Brain pericyte (primary cell): ENCODE results near the gene KIF5C.

Source experiments
- DNase-seq: peaks from one replicate; pipeline ENCODE4 v3.0.0-alpha.2; 2012; ENCODE audit warnings: low read depth, low spot score

The KIF5C gene

GRCh38 chr2:149040451-149040850 is 165.4 kb downstream of the KIF5C start:
- DNase-seq = no peak

DNA sequence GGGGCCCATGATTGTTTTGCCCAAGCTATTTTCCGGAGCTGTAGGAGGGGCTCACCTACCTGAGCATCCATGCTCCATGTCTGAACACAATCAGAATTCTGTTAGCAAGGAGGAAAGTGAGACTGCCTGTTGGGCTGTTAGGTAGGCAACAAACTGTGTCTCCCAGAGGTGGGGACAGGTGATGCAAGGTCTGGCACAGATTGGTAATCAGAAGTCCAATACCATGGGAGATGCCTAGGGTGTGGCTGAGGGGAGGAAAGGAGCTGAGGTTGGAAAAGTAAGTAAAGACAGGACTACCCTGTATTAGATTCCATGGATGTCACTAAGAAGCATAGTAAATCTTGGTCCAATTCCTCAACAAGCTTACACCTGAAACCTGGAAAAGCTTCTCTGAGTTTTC is 166.5 kb downstream of the KIF5C start:
- no peak for DNase-seq

DNA sequence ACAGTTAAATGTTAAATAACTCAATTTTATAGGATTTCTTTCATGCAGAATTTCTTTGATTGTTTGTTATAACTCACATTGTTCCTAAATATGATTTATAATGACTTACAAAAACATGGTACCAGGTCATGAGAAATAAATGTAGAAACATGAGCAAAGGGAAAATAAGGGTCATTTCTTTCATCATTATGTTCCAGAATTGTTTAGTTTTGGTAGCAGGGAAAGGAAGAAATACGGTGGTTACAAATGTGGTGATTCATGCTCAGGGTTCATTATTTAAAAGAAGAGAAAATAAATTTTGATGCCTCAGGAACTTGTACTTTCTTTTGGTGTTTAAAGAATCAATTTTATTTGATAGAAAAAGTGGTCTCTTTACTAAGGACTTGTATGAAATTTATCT is 167.9 kb downstream of the KIF5C start:
- DNase-seq = no peak

- no peak for DNase-seq
These were observed 169.5 kb downstream of the KIF5C start for GRCh38 chr2:149044500-149044899.

GRCh38 chr2:149047118-149047517 is 172.1 kb downstream of the KIF5C start:
- DNase-seq = no peak

DNA sequence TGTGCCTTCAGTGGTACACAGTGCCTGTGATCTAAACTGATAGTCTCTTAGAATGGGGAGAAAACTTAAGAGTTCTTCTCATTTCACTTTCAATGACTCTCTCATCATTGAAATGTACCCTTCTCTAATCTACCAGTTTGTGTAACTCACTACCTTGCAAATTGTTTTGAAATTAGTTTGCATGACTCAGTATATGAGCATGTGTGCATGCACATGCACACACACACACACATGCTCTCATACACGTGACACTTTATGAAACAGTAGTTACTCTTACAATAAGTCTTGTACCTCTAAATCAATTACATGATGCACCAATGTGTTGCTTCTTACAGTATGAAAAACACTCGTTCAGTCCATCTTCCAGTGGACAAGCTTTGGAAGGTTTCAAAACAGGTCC is 174.1 kb downstream of the KIF5C start:
- no peak for DNase-seq

GRCh38 chr2:149050188-149050587 is 175.2 kb downstream of the KIF5C start:
- DNase-seq = no peak

DNA sequence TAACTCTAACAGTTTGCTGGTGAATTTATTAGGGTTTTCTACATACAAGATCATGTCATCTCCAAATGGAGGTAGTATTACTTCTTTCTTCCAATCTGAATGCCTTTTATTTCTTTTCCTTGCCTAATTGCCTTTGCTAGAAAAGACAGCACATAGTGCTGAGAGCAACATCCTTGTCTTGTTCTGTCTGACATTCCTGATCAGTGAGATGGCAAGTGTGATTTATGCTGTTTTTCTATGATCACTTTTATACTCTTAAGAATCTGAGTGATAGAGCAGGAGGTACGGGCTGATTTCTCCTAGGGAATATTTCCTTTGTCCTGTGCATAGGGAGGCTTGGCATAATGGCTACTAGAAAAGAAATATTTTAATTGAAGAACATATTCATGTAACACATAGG is 180.7 kb downstream of the KIF5C start:
- no peak for DNase-seq

DNA sequence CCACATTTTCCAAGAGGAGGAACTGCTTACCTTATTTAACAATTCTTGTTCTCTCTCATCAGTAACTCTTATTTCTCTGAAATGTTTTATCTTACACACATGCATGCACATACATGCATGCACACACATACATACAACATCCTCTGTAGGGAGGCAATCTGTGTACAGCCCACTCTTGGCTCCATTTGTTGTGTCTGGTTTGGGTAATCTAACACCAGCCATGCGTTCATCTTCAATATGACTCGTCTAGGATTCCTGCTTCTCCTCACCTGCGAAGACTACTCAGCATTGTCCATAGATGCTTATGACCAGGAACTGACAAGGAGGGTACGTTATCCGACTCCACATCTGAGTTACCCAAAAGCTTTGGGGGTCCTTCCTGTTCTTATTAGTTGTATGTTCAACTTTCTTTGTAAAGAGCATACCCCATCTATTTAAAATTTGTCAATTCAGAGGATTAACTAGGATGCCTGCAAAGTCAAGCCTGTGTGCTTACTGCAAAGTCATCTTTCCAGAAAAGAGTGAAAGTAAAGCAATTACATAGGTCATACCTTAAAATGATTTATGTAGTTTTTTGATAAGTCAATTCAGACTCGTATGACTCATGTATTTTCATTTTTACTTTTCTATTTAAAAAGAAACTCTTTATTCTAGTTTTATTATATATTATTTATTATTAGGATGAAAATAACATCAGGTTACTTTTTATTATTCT is 181.7 kb downstream of the KIF5C start:
- no peak for DNase-seq

- DNase-seq = no peak
These were observed 182.4 kb downstream of the KIF5C start for GRCh38 chr2:149057401-149057800.

DNA sequence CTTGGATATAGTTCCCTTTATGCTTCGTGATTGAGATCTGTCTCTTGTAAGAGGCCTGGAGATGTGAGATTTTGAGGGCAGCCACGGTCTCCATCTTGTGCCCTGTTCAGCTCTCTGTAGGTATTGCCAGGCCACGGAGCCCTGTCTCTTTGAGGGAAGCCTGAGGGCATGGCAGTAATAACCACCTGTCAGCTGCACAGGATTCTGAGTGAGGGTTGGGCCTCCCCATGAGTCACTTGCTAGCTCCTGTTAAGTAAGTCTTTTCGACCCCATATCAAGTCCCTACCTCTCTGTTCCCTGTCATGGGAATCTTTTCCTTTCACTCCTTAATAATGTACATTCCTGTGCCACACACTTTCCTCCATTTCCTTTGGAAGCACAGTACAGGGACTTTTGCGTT is 183.9 kb downstream of the KIF5C start:
- DNase-seq = no peak

DNA sequence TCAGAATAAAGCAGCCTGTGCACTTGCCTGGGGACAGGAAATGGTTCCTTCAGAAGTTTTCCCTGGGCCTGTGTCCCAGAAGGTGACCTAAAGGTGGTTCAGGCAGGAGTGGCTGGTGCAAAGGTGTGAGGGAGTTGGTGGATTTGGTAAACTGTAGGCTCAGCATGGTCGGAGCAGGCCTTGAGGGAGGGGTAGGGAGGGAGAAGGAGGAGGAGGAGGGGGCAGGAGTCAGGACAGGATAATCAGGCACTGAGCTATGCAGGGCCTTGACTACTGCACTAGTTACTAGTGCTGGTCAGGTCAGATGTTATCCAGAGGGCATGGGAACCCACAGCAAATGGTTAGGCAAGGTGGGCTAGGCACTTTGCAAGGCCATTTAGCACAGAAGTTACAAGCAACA is 184.8 kb downstream of the KIF5C start:
- no peak for DNase-seq

- no peak for DNase-seq
These were observed 186.2 kb downstream of the KIF5C start for GRCh38 chr2:149061133-149061745.

DNA sequence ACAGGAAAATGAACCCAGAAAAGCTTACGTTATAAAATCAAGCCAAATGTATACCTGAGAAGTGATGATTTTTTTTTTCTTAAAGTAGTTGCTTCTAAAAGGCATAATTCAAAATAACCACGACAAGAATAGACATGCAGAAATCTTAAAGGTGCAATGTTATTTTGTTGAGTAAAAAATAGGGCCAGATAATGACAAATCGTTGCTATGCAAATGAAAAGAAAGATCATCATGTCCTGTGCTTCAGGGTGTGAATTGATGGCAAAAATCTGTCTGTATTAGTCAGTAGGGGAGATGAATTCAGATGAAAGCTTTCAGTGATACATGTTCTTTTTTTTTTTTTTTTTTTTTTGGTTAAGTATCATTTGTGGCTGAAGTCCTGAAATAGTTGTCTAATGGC is 187.5 kb downstream of the KIF5C start:
- DNase-seq = no peak

DNA sequence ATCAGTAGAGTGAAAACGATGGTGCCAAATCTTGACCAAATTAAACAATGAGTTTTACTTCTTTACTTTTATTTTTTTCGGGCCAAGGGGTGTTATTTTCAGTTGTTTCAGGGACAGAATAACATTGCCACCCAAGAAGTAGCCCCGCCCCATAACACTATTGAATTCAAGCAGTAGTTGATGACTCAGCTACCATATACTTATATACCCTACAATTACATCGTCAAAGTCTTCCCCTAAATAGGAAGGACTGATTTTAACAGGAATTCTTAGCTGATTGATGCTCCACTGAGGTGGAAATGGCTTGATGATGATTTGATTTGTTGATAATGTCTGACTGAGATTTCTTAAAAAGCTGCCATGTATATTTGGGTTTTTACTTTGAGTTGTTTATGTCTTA is 188.2 kb downstream of the KIF5C start:
- no peak for DNase-seq

- no peak for DNase-seq
These were observed 189.4 kb downstream of the KIF5C start for GRCh38 chr2:149064365-149064841.

- no peak for DNase-seq
These were observed 190.0 kb downstream of the KIF5C start for GRCh38 chr2:149064856-149065630.

GRCh38 chr2:149068225-149068995 is 193.4 kb downstream of the KIF5C start:
- DNase-seq = no peak

- DNase-seq = no peak
These were observed 194.2 kb downstream of the KIF5C start for GRCh38 chr2:149068996-149069888.

GRCh38 chr2:149070681-149071320 is 195.8 kb downstream of the KIF5C start:
- DNase-seq = no peak
